K562 (cell line): ENCODE measurements around the gene NOP16. TPM values are rescaled to one million over a fixed set of nuclear protein-coding genes. Genes with fewer than 3 reads are reported as not detected.

Experiments
- ATAC-seq: fragments of 200-7000 bp; cut with Tn5 transposase; 3 replicates; pipeline ENCODE4 v1.9.1; 2020; ENCODE audit warnings: moderate library complexity
- BruUV-seq: library from RNA; stranded (reverse); fragments of 400-500 nt; replicated peaks from 2 replicates; lab custom pipeline; 2021; lab: Mats Ljungman, UMichigan
- CTCF ChIA-PET: fragments of 300-600 bp; formaldehyde crosslinking; extraction: SDS; loops from one replicate; lab custom pipeline; 2021; ENCODE audit warnings: low intra/inter-chr PET ratio; lab: Yijun Ruan, JAX
- POLR2A ChIA-PET: fragments of 300-600, 350-650 bp; sonication (Branson Sonifier 250); formaldehyde crosslinking; extraction: SDS; loops from one replicate; lab custom pipeline; 2021; ENCODE audit warnings: antibody characterized with exemption, inconsistent platforms; lab: Yijun Ruan, JAX
- DNase-seq, 4 experiments: peaks; one replicate each; pipeline versions ENCODE4 v3.0.0 to v3.0.0-alpha.2; 2011 to 2018; ENCODE audit warnings: low spot score in 3 of 4, mixed read lengths in 3 of 4; ENCODE audit errors: extremely low read depth in 1 of 4
- FAIRE-seq: peaks from 2 replicates; lab custom pipeline; 2011; peaks lifted over from hg19 to GRCh38; lab: Jason Lieb, UNC
- H2AFZ ChIP-seq: 2 replicates; pipeline ENCODE4 v1.6.0; 2011; ENCODE audit warnings: low read depth, low read length, control low read depth, inconsistent platforms
- H3K27ac ChIP-seq: fragments of 200-600 bp; 3 replicates; pipeline ENCODE4 v1.8.0; 2011; ENCODE audit warnings: low read depth, mild to moderate bottlenecking, control low read depth, inconsistent platforms, low read length, moderate library complexity, mixed read lengths; ENCODE audit errors: extremely low read depth
- H3K27me3 ChIP-seq, 2 experiments: fragments of 300-600 bp in 1 of 2; 2 replicates in 1 of 2; 3 replicates in 1 of 2; pipeline versions ENCODE4 v1.6.0 to v1.8.0; 2011; ENCODE audit warnings: inconsistent platforms in 2 of 2, low read length in 2 of 2, mild to moderate bottlenecking in 1 of 2, mixed read lengths in 1 of 2, moderate library complexity in 1 of 2; ENCODE audit not compliant: control insufficient read depth in 2 of 2, insufficient read depth in 2 of 2
- H3K36me3 ChIP-seq: fragments of 300-600 bp; 3 replicates; pipeline ENCODE4 v1.8.0; 2011; ENCODE audit warnings: mild to moderate bottlenecking, low read length, inconsistent platforms; ENCODE audit not compliant: control insufficient read depth, insufficient read depth
- H3K4me1 ChIP-seq, 2 experiments: fragments of 200-600 bp in 1 of 2; replicated peaks in 1 of 2; 2 replicates in 1 of 2; 3 replicates in 1 of 2; pipeline versions ENCODE4 v1.5.1 to v1.8.0; 2011; ENCODE audit warnings: inconsistent platforms in 2 of 2, low read length in 2 of 2, mild to moderate bottlenecking in 1 of 2, mixed read lengths in 1 of 2, moderate library complexity in 1 of 2; ENCODE audit not compliant: control insufficient read depth in 2 of 2, insufficient read depth in 2 of 2
- H3K4me2 ChIP-seq: 2 replicates; pipeline ENCODE4 v1.6.1; 2011; ENCODE audit warnings: low read length, control low read depth, inconsistent platforms, mixed read lengths; ENCODE audit not compliant: insufficient read depth
- H3K4me3 ChIP-seq: fragments of 200-600 bp; sonication (generic), shearing (Covaris generic); 2 replicates; pipeline ENCODE4 v1.5.1; 2016; ENCODE audit warnings: control low read depth, inconsistent platforms
- H3K79me2 ChIP-seq: fragments of 200-600 bp; 3 replicates; pipeline ENCODE4 v1.8.0; 2011; ENCODE audit warnings: low read length, inconsistent platforms; ENCODE audit not compliant: control insufficient read depth, insufficient read depth
- H3K9ac ChIP-seq, 2 experiments: 2 replicates each; pipeline versions ENCODE4 v1.6.0 to v1.6.1; 2011; ENCODE audit warnings: low read depth in 2 of 2, low read length in 2 of 2, control low read depth in 1 of 2, inconsistent platforms in 1 of 2, mild to moderate bottlenecking in 1 of 2, mixed read lengths in 1 of 2; ENCODE audit not compliant: insufficient read depth in 1 of 2
- H3K9me1 ChIP-seq: one replicate; pipeline ENCODE4 v1.6.0; 2011; ENCODE audit warnings: inconsistent platforms, mild to moderate bottlenecking, low read length, moderate library complexity; ENCODE audit not compliant: control insufficient read depth, insufficient read depth
- H3K9me3 ChIP-seq: replicated peaks from 2 replicates; pipeline ENCODE4 v1.5.1; 2011; ENCODE audit warnings: low read depth, low read length, inconsistent platforms; ENCODE audit not compliant: control insufficient read depth, insufficient read depth
- H4K20me1 ChIP-seq: replicated peaks from 2 replicates; pipeline ENCODE4 v1.6.1; 2011; ENCODE audit warnings: low read length, inconsistent platforms, mixed read lengths; ENCODE audit not compliant: control insufficient read depth, insufficient read depth
- ARID3B ChIP-seq: fragments of 250-450 bp; sonication (Bioruptor Pico); IDR thresholded peaks from 2 replicates; pipeline ENCODE4 v1.4.0; 2020; ENCODE audit warnings: borderline replicate concordance
- HOXB6 ChIP-seq: fragments of 250-450 bp; sonication (Bioruptor Pico); IDR thresholded peaks from 2 replicates; pipeline ENCODE4 v1.5.1; 2022; ENCODE audit warnings: mild to moderate bottlenecking, borderline replicate concordance
- MAFK ChIP-seq: IDR thresholded peaks from 2 replicates; pipeline ENCODE4 v1.6.1; 2011; ENCODE audit warnings: low read length, improper control_type of control experiment
- MLLT1 ChIP-seq, 2 experiments: fragments of 450-650 bp; IDR thresholded peaks; 2 replicates each; pipeline ENCODE4 v1.6.1; 2016
- MTA3 ChIP-seq: fragments of 450-650 bp; formaldehyde crosslinking; IDR thresholded peaks from 2 replicates; pipeline ENCODE4 v1.6.1; 2017; ENCODE audit warnings: mild to moderate bottlenecking, borderline replicate concordance
- NR1H2 ChIP-seq: sonication (generic); formaldehyde crosslinking; IDR thresholded peaks from 2 replicates; pipeline ENCODE4 v1.4.0; 2020; ENCODE audit warnings: mild to moderate bottlenecking, missing genetic modification reagents
- PBX2 ChIP-seq, 2 experiments: IDR thresholded peaks in 1 of 2; conservative IDR thresholded peaks in 1 of 2; 2 replicates each; pipeline ENCODE4 v1.6.1; 2016; ENCODE audit warnings: low read depth in 2 of 2, mild to moderate bottlenecking in 1 of 2, missing compliant biosample characterization in 1 of 2, missing genetic modification characterization in 1 of 2, moderate library complexity in 1 of 2
- SMAD2 ChIP-seq: fragments of 150-350 bp; IDR thresholded peaks from 2 replicates; pipeline ENCODE4 v1.6.1; 2014; ENCODE audit warnings: low read depth, mild to moderate bottlenecking, low read length
- SUPT5H ChIP-seq: fragments of 450-650 bp; IDR thresholded peaks from 2 replicates; pipeline ENCODE4 v1.6.1; 2016
- THRB ChIP-seq: fragments of 450-650 bp; formaldehyde crosslinking; conservative IDR thresholded peaks from 2 replicates; pipeline ENCODE4 v1.4.0; 2022; ENCODE audit warnings: mild to moderate bottlenecking, missing genetic modification characterization
- TRIM28 ChIP-seq: fragments of 450-650 bp; IDR thresholded peaks from 2 replicates; pipeline ENCODE4 v1.6.1; 2017
- ZKSCAN8 ChIP-seq: fragments of 200-800 bp; sonication (Bioruptor generic); IDR thresholded peaks from 2 replicates; pipeline ENCODE4 v1.6.1; 2016; ENCODE audit warnings: missing genetic modification characterization, missing compliant biosample characterization
- WGBS: fragments of 100-300 bp; shearing (Covaris generic); methylation state at CpG from one replicate; pipeline ENCODE4 v1.1.6; 2016; ENCODE audit warnings: low coverage, mixed read lengths; ENCODE audit not compliant: insufficient coverage; ENCODE audit errors: missing lambda C conversion rate; 5-methylcytosine and 5-hydroxymethylcytosine counted together
- in situ Hi-C: fragments of 300-500 bp; cut with MboI; formaldehyde crosslinking; loops from 4 replicates; pipeline ENCODE4 v1.15.0; 2018; ENCODE audit warnings: inconsistent platforms, mixed read lengths
- intact Hi-C: fragments of 100-400 bp; cut with micrococcal nuclease; formaldehyde crosslinking; loops from 2 replicates; pipeline ENCODE4 v1.14.2; 2022
- polyA plus RNA-seq, 8 experiments: library from polyadenylated mRNA; depleted of rRNA in 4 of 8; stranded (reverse) in 5 of 8; unstranded in 3 of 8; fragments of >200 nt; fragmentation: Nextera tagmentation in 2 of 8; fragmentation: Illumina TruSeq in 1 of 8; extraction: Ambion mirVana in 2 of 8; extraction: Trizol in 1 of 8; gene quantifications; 2 replicates each; pipeline versions ENCODE4 v1.2.1 to v1.2.3, GENCODE V29; 2011 to 2014; ENCODE audit warnings: inconsistent platforms in 1 of 8, missing spikeins in 1 of 8
- total RNA-seq, 7 experiments: library from RNA; depleted of rRNA in 6 of 7; stranded (reverse); fragments of >200 nt in 6 of 7; fragmentation: Illumina TruSeq in 2 of 7; extraction: Trizol in 2 of 7; gene quantifications; 2 replicates each; pipeline versions ENCODE4 v1.2.1 to v1.2.3, GENCODE V29; 2011 to 2021; ENCODE audit warnings: low replicate concordance in 1 of 7

The NOP16 gene
- total and polyA plus RNA-seq, 9 of the 15 experiments (the other 6 are each of a cell fraction or from before 2014, with no cell fraction given), result 92.5 to 342 (median 148) TPM

GRCh38 chr5:176368726-176369125 lies 19.7 kb downstream of the NOP16 start (continued):
- TF ChIP-seq ZKSCAN8 (CRISPR knock-in tag), result no peak

- in situ Hi-C loops, result no loop called here
- Histone ChIP-seq H3K9me1 (no peaks in the 10 kb centered on the region), H3K4me2 (no peak overlapping the region), H2AFZ (no peak overlapping the region), H3K27me3 (no peaks in the 10 kb centered on the region), H3K79me2 (peaks cover 3% of the 10 kb centered on the region), H3K9me3 (no peaks in the 10 kb centered on the region), H4K20me1 (no peaks in the 10 kb centered on the region), H3K27ac (no peak overlapping the region), H3K4me1 (peaks cover 5 to 14% of the 10 kb centered on the region in 2 experiments; a peak in 4 of 5 replicates), H3K4me3 (no peak overlapping the region), H3K36me3 (no peaks in the 10 kb centered on the region), H3K9ac (no peak overlapping the region)
- no TSS peak for BruUV-seq
- intact Hi-C loops, result no loop called here
- FAIRE-seq (no peak), ATAC-seq (no peak), DNase-seq (no peak)
- CTCF ChIA-PET, result no interaction called here
- WGBS, result 74% methylated on average over 24 of the region's 38 CpGs
- POLR2A ChIA-PET, result interaction anchor here (0.6 kb wide), 1 partner anchor 9 kb away, joined by 3 read pairs; no protein-coding TSS in a partner anchor
- TF ChIP-seq HOXB6 (CRISPR knock-in tag), result no peak
- TF ChIP-seq SMAD2, result no peak
- TF ChIP-seq MTA3, result no peak
- TF ChIP-seq THRB (CRISPR knock-in tag), result no peak
- TF ChIP-seq TRIM28, result no peak
- TF ChIP-seq MAFK, result no peak
- TF ChIP-seq MLLT1 (IDR thresholded peaks at IDR 0.05), result no peak
- no peak for TF ChIP-seq PBX2 (CRISPR knock-in tag; IDR thresholded peaks at IDR 0.05; ENCODE audit: low read depth)
- no peak for TF ChIP-seq PBX2 (tag; conservative IDR thresholded peaks at IDR 0.05; ENCODE audit: low read depth)
- no peak for TF ChIP-seq ARID3B (CRISPR knock-in tag)
- no peak for TF ChIP-seq SUPT5H
- TF ChIP-seq NR1H2 (CRISPR knock-in tag), result no peak
These were observed 22.0 kb downstream of the NOP16 start for GRCh38 chr5:176366232-176366894.
